ENCODE measurements around the gene GPR78.

GRCh38 chr4:8546766-8547107 lies 33.5 kb upstream of the GPR78 start:
- TF ChIP-seq ELF4 (IDR thresholded peaks at IDR 0.05) (no peak), NFRKB (IDR thresholded peaks at IDR 0.05) (no peak), TARDBP (IDR thresholded peaks at IDR 0.05) (no peak), BHLHE40 (IDR thresholded peaks at IDR 0.05; ENCODE audit: borderline replicate concordance) (no peak), ARNT (IDR thresholded peaks at IDR 0.05) (no peak), FOXA1 (IDR thresholded peaks at IDR 0.05) (no peak), SUZ12 (IDR thresholded peaks at IDR 0.05) (no peak), FOXM1 (IDR thresholded peaks at IDR 0.05; ENCODE audit: borderline replicate concordance) (no peak), L3MBTL2 (conservative IDR thresholded peaks at IDR 0.05) (no peak)
